ELF-1 (cell line): ENCODE results near the gene ACY1.

ENCODE experiments used
- DNase-seq: peaks from one replicate; pipeline ENCODE4 v3.0.0-alpha.2; 2016; ENCODE audit warnings: low read depth, low spot score

Gene ACY1

DNA sequence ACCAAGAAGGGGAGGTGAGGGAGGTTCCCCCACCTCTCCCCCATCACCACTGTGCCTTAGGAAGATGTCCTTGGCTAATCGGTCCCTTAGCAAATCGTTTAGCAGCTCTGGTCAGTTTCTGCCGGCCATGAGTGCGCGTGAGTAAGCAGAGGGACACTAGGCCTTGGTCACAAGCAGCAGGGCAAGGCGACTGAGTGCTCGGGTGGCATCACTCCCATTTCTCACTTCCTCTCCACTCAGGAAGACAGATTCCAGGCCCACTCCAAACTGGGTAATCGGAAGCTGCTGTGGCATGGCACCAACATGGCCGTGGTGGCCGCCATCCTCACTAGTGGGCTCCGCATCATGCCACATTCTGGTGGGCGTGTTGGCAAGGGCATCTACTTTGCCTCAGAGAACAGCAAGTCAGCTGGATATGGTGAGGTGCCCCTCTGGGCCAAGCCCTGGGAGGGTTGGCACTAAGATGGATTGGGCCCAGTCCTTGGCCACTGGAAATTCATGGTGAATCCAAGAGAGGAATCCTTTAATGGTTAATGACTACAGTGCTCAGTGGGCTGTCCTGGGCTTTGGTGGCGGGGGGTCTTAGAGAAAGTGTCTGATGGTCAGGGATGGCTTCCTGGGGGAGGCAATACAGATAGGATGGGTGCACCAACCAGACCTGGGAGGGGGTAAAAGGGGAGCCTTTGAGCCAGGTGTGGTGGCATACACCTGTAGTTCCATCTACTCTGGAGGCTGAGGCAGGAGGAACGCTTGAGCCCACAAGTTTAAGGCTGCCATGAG, 37.2 kb upstream of the ACY1 start:
- no peak for DNase-seq

DNA sequence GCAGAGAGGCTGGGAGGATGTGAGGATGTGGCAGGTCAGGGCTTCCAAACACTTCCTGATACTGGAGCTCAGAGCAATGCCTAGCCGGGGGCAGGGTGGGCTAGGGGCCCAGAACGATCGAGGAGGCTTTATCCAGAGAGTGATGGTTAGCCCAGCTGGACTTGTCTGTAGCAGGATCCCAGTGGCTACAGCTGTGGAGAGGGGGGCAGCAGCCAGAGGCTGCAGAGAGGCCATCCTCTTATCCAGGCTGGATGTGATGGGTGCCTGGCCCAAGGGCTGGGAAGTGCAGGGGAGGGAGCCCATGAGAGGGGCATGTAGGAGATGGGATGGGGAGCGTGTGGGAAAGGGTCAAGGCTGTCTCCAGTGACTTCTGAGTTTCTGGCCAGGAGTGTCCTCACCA, 36.5 kb upstream of the ACY1 start:
- DNase-seq = no peak

DNA sequence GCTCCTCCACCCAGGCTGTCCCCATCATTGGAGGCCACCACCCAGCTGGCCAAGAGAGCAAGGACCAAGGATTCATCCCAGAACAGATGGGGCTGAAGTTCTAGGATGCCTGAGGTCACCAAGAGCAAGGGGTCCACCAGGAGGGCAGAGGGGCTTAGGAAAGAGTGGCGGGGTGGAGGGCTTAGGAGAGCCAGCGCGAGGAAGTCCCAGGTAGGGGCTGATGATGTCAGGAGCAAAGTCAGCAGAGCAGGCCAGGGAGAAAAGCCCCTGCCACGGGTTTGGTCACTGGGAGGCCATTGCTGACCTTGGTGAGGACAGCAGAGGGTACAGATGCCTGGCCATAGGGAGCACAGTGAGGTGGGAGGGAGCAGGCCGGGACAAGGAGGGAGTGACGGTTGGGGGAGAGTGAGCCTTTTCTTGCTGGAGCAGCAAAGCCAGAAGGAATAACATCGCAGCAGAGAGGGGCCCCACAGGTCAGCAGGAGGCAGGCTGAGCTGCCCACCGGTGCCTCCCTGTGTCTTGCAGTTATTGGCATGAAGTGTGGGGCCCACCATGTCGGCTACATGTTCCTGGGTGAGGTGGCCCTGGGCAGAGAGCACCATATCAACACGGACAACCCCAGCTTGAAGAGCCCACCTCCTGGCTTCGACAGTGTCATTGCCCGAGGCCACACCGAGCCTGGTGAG, 36.0 kb upstream of the ACY1 start:
- DNase-seq = peak; percentile 10

DNA sequence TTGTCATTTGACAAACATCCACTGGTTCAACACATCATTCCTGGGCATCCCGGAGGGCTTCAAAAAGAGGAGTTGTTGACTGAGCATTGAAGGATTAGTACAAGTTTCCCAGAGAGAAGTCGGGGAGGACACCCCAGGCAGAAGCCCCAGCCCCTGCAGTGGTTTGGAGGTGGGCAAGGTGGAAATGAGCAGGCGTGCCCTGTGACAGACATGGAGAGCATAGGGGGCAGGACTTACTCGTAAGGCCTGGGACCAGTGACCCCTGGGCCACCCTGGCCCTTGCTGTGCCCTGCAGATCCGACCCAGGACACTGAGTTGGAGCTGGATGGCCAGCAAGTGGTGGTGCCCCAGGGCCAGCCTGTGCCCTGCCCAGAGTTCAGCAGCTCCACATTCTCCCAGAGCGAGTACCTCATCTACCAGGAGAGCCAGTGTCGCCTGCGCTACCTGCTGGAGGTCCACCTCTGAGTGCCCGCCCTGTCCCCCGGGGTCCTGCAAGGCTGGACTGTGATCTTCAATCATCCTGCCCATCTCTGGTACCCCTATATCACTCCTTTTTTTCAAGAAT, 35.2 kb upstream of the ACY1 start:
- DNase-seq = no peak

DNA sequence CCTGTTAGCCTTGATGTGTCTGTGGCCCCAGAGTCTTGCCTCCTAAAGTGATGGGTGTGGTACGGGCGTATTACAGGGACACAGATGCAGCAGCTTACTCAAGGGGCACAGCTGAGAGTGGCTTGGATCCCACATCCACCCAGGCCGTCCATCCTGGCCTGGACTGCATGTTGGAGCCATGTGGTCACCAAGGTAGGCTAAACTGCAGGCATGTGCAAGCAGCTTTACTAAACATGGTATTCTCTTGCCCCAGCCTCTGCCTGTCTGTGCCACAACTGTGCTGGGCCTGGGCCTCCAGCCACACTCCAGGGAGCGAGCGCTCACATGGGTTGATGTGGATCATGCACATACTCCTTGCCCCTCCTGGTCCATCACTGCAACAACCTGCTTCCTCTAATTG, 34.2 kb upstream of the ACY1 start:
- no peak for DNase-seq

DNA sequence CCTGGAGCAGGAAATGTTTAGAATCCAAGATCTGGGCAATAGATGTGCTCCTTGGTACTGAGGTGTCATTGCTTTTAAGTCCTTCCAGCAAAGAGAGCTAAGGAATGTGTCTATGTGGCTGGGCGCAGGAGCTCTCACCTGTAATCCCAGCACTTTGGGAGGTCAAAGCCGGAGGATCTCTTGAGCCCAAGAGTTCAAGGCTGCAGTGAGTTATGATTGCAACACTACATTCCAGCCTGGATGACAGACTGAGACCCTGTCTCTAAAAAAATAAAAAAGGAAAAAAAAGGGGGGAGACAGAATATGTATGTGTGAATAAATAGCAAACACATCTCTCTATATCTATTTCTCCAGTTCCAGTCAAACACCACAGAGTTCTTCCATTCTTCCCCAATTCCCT, 32.4 kb upstream of the ACY1 start:
- DNase-seq = no peak

DNA sequence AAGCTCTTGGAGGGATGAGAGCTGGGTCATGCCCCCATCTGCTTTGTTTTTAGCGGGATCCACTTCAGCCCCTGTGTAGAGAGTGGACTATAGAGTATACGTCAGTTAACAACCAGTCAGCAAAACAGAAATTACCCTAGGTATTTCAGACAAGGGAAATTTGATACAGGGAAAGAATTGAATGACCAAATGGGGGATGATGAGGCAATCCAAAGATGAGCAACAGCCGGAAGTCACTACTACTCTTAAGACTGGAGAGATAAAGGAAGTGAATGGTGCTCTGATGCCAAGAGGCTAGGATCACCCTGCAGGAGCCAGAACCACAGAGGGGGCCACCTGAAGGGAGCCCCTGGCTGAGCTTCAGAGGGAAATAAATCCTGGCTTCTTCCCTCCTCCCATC, 29.9 kb upstream of the ACY1 start:
- DNase-seq = no peak

DNA sequence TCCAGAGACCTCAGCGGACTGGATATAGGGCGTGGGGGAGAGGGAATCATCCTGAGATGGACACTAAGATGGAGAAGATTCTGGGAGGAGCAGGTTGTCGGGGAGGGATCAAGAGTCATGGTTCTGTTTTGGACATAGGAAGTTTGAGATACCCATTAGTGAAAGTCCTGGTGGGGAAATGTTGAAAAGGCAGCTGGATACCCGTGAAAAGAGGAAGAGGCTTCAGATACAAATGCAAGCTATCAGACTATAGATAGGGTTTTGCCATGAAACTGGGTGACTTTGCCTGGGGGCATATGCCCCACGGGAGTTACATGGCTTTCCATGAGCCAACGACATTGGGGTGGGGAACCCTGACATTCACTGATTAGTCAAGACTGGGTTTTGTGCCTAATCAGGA, 29.2 kb upstream of the ACY1 start:
- DNase-seq = no peak

DNA sequence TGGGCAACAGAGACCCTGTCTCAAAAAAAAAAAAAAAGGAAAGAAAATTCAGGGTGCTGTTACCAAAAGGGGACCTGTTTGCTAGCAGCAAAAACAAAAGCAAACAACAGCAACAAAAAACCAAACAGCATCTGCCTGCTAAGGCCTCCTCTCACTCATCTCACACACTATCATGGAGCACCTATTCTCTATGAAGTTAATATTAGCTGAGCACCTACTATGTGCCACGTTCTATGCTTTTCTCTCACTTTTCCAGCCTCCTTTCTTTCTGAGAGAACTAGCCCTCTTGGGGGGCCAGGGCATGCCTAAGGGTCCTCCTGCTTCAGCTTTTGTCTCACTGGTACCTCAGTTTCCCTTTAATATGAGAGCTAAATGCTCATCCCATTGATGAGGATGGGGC, 28.6 kb upstream of the ACY1 start:
- no peak for DNase-seq

DNA sequence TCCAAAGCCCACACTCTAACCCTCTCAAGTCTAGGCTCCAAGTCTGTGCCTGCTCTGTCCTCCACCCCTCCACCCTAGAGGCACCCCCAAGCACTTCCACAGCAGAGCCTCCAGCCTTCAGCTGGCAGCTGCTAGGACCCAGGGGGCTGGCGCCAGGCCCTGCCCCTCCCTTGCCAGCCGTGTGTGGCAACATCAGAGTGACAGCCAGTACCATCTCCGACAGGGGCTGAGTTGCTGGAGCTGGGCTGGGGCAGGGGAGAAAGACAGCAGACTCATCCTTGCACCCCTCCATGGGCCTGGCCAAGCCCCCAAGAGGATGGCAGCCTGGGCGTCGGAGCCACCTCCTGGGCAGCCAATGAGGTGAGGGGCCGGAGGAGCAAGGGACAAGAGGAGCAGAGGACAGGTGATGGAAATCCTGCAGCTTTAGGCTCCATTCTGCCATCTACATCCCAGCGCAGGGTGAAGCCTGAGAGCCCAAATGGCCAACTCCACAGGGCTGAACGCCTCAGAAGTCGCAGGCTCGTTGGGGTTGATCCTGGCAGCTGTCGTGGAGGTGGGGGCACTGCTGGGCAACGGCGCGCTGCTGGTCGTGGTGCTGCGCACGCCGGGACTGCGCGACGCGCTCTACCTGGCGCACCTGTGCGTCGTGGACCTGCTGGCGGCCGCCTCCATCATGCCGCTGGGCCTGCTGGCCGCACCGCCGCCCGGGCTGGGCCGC, 28.0 kb upstream of the ACY1 start, which contains the start of gene GPR62:
Gene GPR62 (plus strand): TSS at position 207 of the 718 bp plus-strand sequence. CDS start 272 bp downstream, at position 479.
- no peak for DNase-seq

DNA sequence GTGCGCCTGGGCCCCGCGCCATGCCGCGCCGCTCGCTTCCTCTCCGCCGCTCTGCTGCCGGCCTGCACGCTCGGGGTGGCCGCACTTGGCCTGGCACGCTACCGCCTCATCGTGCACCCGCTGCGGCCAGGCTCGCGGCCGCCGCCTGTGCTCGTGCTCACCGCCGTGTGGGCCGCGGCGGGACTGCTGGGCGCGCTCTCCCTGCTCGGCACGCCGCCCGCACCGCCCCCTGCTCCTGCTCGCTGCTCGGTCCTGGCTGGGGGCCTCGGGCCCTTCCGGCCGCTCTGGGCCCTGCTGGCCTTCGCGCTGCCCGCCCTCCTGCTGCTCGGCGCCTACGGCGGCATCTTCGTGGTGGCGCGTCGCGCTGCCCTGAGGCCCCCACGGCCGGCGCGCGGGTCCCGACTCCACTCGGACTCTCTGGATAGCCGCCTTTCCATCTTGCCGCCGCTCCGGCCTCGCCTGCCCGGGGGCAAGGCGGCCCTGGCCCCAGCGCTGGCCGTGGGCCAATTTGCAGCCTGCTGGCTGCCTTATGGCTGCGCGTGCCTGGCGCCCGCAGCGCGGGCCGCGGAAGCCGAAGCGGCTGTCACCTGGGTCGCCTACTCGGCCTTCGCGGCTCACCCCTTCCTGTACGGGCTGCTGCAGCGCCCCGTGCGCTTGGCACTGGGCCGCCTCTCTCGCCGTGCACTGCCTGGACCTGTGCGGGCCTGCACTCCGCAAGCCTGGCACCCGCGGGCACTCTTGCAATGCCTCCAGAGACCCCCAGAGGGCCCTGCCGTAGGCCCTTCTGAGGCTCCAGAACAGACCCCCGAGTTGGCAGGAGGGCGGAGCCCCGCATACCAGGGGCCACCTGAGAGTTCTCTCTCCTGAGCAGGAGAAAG, 27.2 kb upstream of the ACY1 start:
- DNase-seq = peak; percentile 82

DNA sequence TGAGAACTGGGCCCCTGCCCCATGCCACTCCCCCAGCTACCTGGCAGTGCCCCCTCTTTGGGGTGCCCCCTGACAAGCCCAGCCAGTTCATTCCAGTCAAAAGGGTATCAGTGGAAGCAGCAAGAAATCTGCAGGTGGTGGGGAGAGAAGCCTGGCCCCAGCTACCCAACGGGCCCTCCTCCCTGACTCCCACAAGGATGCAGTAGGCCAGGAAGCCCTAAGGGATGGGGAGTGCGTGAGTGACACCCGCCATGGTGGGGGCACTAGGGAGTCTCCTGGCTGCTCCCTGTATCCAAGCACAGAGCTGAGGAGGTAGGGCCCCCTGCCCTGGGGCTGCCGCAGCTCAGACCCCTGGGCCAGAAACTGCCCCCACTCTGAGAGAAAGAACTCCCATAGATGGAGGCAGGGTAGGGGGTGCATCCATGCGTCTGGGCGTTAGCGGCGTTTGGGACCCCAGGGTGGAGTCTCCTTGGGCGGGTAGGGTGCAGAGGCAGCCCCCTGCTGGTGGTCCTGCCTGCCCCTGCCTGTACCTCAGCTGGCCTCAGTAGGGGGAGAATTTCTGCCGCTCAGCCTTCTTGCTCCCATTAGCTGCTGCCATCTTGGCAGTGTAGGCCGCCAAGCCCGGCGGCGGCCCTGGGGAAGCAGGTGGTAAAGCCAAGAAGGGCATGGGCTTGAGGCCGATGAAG, 25.7 kb upstream of the ACY1 start:
- DNase-seq = no peak

DNA sequence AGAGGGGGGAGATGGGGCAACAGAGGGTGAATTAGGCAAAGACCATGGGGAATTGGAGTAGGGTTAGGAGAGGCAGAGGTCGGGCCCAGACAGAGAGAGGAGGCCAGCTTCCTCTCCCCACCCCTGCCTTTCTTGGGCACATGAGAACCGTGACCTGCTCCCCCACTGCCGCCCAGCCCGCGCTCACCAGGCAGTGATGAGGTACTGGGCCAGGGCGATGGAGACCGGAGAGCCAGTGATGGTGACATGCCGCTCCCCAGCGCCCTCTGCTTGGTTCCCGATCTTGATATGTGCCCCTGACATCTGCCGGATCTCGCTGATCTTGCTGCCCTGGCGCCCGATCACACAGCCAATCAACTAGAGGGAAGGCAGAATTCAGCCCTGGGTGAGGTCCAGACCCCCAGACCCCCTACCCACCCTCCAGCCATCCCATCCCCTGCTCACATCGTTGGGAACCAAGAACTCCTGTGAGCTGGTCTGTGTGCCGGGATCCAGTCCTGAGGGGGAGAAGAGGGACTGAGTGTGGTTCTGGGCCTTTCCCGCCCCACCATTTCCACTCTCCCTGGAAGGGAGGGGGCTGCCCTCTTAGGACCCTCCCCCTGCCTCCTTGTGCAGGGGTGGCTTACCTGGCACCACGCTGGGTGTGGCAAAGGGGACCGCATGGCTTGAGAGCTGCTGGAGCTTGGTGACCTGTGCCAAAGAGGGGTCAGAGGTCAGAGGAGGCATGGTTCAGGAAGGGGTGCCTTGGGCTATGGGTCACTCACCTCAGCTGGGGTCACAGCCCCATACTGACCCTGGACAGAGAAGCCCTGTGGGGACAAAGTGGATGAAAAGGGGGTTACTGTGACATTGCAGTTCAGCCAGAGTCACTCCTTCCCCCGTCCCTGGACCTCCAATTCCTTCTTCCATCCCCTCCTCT, 24.5 kb upstream of the ACY1 start:
- DNase-seq = no peak

DNA sequence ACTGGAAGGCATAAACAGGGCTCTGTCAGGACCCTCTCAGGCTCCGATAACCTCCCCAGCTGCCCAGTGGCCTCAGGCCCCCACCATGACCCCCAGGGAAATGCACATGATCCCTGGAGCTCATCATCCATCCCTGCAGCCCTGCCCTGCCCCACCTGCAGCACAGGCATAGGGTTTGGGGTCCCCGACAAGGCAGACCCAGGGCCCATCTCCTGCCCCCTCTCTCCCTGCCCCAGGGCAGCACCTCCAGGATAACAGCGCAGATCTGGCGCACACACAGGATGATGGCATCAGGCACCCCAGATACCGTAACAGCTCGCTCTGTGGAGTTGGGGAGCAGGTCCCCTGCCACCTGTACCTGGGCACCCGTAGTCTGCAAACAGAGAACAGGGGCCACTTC, 23.7 kb upstream of the ACY1 start:
- DNase-seq = no peak

DNA sequence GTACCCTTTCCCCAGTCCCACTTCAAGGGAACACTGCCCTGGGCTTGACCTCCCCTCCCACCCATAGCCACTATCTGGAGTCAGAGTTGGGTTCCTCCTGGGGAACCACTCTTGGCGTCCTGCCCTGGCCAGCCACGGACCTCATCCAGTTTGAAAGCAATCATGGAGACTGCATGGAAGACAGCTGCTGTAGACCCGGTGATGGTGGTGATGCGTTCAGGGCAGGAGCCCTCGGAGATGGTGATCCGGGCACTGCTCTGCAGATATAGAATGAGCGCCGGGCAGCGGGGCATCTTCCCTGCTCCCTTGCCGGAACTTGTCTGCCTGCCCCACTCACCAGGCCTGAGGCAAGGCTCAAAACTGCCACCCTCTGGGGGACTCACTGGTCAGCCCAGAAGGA, 22.9 kb upstream of the ACY1 start:
- no peak for DNase-seq

DNA sequence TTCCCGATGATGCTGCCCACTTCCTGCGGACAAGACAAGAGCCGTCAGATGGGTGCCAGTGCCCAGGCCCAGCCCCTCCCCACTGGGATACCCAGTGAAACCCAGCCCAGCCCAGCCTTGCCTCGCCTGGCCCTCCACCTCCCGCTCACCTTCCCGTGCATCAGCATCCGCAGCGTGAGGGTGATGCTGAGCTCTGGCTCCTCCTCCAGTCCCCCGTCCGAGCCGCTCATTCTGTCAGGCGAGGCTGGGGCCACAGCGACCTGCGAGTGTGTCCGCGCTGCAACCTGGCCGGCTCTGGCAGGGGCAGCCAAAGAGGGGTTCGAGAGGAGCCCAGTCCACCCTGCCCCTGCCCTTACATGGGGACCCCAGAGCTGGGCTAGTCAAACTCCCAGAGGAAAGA, 22.3 kb upstream of the ACY1 start:
- no peak for DNase-seq

DNA sequence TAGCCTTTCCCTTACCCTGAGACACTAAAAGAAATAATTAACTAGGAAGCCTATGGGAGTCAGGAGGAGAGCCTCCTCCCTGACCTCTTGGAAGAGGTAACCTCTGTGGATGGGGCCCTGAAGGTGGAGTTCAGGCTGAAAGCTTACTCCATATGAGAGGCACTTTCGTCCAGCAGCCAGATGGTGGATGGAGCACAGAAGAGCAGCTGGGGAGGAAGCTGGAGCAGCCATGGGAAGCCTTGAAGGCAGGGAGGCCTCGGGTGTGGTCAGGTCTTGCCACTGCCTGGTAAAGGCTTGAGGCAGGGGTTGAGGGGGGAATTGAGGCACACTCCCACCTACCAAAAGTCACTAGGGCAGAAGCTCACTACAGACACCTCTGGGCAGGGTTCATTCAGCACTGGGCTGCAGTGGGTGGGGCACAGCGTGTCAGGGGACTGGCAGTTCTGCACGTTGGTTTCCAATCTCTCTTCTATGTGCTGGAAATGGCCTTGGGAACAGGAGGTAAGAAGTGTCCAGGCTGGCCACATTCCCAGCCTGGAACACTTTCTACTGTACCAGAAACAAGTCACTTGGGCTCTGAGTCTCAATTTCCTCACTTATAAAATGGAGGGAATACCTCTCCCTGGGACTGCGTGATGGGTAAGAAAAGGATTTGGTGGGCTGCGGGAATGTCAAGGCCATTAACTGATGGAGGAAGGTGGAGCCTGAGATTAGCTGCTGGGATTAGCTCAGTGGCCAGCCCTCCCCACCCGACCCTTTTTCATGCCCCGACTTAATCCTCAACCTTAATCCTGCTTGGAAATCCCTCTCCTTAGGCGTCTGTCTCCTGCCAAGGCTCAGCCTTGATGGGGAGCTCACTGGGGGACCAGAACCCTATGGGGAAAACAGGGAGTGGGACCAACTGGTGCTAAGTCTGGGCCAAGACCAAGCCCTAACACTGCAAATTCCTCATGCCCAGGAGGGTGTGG, 21.4 kb upstream of the ACY1 start:
- DNase-seq = no peak

DNA sequence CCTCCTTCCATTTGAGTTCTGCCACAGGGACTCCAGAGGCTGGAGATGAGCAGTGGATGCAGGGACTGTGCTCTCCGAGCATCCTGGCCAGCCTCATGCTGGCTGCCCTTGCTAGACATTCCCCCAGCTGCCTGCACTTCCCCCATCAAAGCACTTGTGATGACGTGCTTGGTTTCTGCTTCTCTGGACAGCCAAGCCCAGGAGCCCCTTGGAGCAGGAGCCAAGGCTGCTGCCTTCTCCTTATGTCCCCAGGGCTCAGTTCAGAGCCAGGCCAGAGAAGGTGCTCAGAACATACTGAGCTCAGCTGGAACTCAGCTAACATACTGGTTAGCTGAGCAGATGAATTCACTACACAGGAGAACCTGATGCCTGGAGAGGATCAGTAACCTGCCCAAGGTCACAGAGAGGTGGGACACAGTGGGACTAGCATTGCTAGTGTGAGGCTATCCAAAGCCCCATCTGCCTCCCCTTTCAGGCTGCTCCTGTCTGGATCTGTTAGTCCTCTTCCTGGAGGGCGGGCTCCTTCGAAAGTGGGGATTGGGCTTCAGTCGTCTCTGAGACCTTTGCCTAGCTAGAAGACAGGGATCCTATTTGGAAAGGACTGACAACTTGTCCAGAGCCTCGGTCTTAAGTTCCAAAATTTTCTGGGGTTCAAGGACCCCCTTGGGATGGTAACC, 20.3 kb upstream of the ACY1 start:
- DNase-seq = peak; percentile 40
